ENCODE results near the gene FBXW10. TPM values are rescaled to one million over a fixed set of nuclear protein-coding genes. Genes with fewer than 3 reads are reported as not detected.
"Not testable (repeated sequence)": the region's sequence is repeated elsewhere in the genome, so short reads cannot be mapped to it uniquely, and the experiment has no call there.

The FBXW10 gene
- total RNA-seq, 1 donor from 2014 or later: not detected

DNA sequence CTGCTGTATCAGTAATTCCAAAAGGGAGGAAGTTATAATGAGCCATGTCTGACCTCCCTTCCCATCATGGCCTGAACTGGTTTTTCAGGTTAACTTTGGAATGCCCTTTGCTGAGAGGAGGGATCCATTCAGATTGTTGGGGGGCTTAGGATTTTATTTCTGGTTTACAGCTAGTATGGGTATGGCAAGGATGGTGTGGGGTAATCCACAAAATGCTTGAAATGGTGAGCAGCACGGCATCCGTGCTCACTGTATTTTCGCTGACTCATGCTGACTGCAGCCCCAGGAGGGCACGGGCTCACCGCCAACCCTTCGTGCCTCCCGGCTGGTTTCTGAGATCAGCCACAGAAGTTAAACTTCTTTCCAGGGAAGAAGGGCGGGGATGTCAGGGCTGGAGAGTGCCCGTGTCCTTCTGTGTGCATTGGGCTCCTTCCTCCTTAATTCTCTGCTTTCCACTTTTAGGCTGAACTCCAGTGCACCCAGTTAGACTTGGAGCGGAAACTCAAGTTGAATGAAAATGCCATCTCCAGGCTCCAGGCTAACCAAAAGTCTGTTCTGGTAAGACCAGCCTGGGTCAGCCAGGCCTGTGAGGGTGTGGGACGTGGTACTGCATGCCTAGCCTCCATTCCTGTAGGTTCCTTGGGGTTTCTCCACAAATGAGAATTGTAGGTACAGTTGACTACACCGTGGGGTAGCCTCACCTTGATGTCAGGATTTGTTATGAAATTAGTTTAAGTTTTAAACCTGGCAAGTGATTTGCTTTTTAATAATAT lies 21.9 kb upstream of the FBXW10 start:
- peak overlapping the region; percentile 90 for H3K27ac Mint-ChIP-seq (ENCODE audit: unreplicated experiment)
- H3K36me3 Mint-ChIP-seq (ENCODE audit: low read depth); H3K4me3 Mint-ChIP-seq (ENCODE audit: unreplicated experiment): not testable (repeated sequence)

DNA sequence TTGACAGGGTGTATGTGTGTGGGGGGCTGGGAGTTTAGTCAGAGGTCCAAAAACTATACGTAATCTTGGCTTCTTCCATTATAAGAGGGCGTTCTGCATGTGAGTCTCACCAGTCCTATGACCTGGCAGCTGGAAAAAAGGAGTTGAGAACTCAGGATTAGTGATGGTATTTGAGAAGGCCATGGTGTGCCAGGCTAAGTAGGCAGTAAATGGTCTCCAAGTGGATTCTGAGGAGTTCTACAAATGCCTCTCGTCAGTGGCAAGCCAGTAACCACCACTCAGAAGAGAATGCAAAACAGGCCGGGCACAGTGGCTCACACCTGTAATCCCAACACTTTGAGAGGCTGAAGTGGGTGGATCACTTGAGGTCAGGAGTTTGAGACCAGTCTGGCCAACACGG lies 21.2 kb upstream of the FBXW10 start:
- H3K4me1 Mint-ChIP-seq (ENCODE audit: low read depth): peaks cover 20% of the 10 kb centered on the region
- H3K27me3 Mint-ChIP-seq (ENCODE audit: low read depth); H3K4me3 Mint-ChIP-seq (ENCODE audit: unreplicated experiment); H3K27ac Mint-ChIP-seq (ENCODE audit: unreplicated experiment); DNase-seq (ENCODE audit: low spot score); H3K36me3 Mint-ChIP-seq (ENCODE audit: low read depth); H3K9me3 Mint-ChIP-seq (ENCODE audit: low read depth): not testable (repeated sequence)

More for the DNA sequence above, 21.9 kb upstream of the FBXW10 start:
- H3K9me3 Mint-ChIP-seq (ENCODE audit: low read depth); H3K27me3 Mint-ChIP-seq (ENCODE audit: low read depth); DNase-seq (ENCODE audit: low spot score): not testable (repeated sequence)
- peaks cover 20% of the 10 kb centered on the region for H3K4me1 Mint-ChIP-seq (ENCODE audit: low read depth)

DNA sequence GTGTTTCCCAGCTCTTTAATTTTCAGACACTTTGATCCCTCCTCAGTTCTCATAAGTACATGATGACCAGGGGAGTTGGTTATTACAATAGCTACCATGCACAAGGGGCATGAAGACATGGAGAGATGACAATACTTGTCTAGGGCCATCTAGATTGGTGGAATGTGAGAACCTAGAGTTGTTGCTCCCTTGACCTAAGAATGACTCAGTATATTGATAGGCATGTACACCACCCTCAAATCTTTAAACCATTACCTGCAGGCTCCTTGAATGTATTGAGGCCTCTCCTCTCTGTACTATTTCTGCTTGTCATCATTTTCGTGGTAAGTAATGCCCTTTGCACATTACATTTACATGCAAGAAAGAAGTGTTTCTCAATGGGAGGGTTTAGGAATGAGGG lies 20.3 kb upstream of the FBXW10 start:
- not testable (repeated sequence) for H3K27me3 Mint-ChIP-seq (ENCODE audit: low read depth); H3K27ac Mint-ChIP-seq (ENCODE audit: unreplicated experiment); DNase-seq (ENCODE audit: low spot score); H3K4me3 Mint-ChIP-seq (ENCODE audit: unreplicated experiment); H3K36me3 Mint-ChIP-seq (ENCODE audit: low read depth); H3K9me3 Mint-ChIP-seq (ENCODE audit: low read depth)
- H3K4me1 Mint-ChIP-seq (ENCODE audit: low read depth): peaks cover 20% of the 10 kb centered on the region

DNA sequence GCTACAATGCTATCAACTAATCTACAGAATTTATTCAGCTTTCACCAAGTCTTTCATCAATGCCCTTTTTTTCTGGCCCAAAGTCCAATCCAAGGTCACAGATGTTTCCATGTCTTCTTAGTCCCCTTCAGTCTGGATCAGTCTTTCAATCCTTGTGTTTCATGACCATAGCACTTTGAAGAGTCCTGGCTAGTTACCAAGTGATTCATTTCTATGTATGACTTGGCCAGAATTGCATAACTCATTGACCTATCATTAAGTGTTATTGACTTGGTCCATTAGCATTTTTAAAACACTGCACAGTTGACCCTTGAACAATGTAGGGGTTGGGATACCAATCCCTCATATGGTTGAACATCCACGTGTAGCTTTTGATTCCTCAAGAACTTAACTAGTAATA lies 11.4 kb upstream of the FBXW10 start:
- not testable (repeated sequence) for H3K27ac Mint-ChIP-seq (ENCODE audit: unreplicated experiment); H3K27me3 Mint-ChIP-seq (ENCODE audit: low read depth); H3K4me3 Mint-ChIP-seq (ENCODE audit: unreplicated experiment); H3K36me3 Mint-ChIP-seq (ENCODE audit: low read depth); H3K9me3 Mint-ChIP-seq (ENCODE audit: low read depth); DNase-seq (ENCODE audit: low spot score); H3K4me1 Mint-ChIP-seq (ENCODE audit: low read depth)

DNA sequence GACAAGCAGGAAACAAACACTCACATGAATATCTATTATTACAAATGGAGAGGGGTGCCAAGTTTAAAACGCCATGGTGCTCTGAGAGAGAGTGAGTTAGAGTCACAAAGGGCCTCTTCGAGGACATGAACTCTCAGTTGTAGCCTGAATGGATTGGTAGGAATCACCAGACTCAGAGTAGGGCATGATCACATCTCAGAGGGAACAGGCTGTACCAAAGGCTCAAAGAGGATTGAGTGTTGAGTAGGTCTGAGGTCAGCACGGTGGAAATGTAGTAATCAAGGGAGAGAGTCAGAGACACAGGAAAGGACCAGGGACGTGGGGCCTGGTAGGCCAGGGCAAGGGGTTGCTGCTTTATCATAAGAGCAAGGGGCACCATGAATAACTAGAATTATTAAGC lies 10.5 kb upstream of the FBXW10 start:
- DNase-seq (ENCODE audit: low spot score); H3K36me3 Mint-ChIP-seq (ENCODE audit: low read depth); H3K9me3 Mint-ChIP-seq (ENCODE audit: low read depth); H3K4me3 Mint-ChIP-seq (ENCODE audit: unreplicated experiment); H3K4me1 Mint-ChIP-seq (ENCODE audit: low read depth); H3K27me3 Mint-ChIP-seq (ENCODE audit: low read depth); H3K27ac Mint-ChIP-seq (ENCODE audit: unreplicated experiment): not testable (repeated sequence)

DNA sequence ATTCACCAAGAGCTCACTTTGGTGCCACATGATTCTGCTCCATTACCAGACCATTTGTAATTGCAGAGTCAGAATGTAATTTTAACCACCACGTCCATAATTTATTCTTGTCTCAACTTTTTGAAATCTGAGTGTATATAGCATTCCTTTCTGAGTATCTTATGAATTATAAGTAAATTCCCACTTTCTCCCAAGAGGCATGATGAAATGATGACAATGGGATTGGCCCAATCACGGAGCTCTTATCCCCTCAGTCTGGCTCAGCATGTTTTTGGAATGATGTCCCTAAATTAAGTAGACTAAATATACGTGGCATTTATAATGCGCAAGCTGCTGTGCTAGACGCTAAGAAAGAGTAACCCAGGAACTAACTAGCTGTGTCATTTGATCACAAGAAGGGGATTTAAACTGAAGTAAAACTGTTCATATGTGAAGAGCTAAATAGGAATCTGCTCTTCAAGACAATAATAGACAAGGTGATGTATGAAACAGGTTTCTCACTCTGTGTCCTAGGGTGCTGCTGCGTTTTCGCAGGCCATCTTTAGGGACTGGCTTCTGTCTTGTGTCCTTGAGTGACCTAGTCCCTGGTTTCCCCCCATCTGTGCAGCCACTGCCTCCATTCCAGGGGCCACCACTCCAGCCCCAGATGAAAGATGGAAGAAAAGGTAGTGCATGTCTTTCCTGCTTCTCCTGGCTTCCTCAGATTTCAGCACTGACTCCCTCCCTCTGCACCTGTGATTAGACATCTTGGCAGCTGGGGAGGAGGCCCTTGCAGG lies 4.0 kb upstream of the FBXW10 start:
- H3K27ac Mint-ChIP-seq (ENCODE audit: unreplicated experiment): peak overlapping the region; percentile 75
- H3K36me3 Mint-ChIP-seq (ENCODE audit: low read depth); H3K9me3 Mint-ChIP-seq (ENCODE audit: low read depth); H3K27me3 Mint-ChIP-seq (ENCODE audit: low read depth); H3K4me1 Mint-ChIP-seq (ENCODE audit: low read depth); DNase-seq (ENCODE audit: low spot score); H3K4me3 Mint-ChIP-seq (ENCODE audit: unreplicated experiment): not testable (repeated sequence)

DNA sequence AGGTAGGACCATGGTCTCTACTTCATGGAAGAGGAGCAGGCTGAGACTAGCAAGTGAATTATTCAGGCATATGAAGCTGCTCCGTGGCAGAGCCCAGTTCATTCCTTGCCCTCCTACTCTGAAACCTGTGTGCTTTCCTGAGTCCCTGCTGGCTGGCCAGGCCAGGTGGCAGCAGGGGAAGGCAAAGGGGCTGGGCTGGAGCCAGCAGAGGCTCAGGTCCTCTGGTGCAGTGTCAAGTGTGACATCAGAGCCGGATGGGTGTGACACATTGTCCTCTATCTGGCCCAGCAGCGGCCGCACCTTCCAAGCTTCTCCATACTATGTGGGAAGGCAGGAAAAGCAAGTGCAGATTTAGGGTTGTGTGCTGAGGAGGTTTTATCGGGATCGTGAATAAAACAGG lies 2.6 kb upstream of the FBXW10 start:
- H3K4me3 Mint-ChIP-seq (ENCODE audit: unreplicated experiment); H3K9me3 Mint-ChIP-seq (ENCODE audit: low read depth); H3K27ac Mint-ChIP-seq (ENCODE audit: unreplicated experiment); H3K27me3 Mint-ChIP-seq (ENCODE audit: low read depth); DNase-seq (ENCODE audit: low spot score); H3K36me3 Mint-ChIP-seq (ENCODE audit: low read depth); H3K4me1 Mint-ChIP-seq (ENCODE audit: low read depth): not testable (repeated sequence)

DNA sequence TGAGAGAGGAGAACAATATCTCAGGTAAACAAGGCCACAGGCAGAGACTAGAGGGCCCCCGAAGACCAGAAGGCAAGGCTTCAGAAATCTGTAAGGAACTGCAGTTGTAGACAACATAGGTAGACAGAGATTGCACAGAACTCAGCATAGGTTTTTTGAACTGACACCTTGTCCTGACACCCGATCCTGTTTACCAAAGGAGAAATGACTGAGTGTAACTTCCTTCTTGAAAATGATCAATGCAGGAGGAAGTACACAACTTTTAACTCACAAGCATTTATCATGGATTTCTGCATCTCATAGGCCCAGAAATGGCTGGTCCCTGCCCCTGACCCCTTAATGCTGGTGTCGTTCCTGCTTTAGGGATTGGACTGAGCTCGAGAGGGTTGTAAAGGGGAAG lies 872 bp downstream of the FBXW10 start:
- not testable (repeated sequence) for H3K27ac Mint-ChIP-seq (ENCODE audit: unreplicated experiment); H3K27me3 Mint-ChIP-seq (ENCODE audit: low read depth); H3K9me3 Mint-ChIP-seq (ENCODE audit: low read depth); H3K36me3 Mint-ChIP-seq (ENCODE audit: low read depth); H3K4me1 Mint-ChIP-seq (ENCODE audit: low read depth); DNase-seq (ENCODE audit: low spot score); H3K4me3 Mint-ChIP-seq (ENCODE audit: unreplicated experiment)

DNA sequence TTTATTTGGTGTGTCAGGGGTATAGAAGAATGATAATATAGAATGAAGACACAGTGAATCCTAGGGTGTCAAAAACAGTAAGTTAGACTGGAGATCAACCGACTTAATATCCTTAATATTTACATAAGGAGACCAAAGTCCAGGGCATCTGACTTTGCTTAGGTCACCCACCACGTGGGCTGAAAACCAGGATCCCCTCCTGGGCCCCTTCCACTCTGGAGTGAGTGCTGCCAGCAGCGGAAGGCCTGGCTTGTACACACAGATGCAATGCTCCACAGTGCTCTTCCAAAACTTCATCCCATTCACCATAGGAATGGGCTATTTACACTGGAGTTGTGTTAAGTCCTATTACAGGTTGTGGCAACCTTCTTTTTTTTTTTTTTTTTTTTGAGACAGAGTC lies 2.7 kb downstream of the FBXW10 start:
- not testable (repeated sequence) for H3K27me3 Mint-ChIP-seq (ENCODE audit: low read depth); H3K9me3 Mint-ChIP-seq (ENCODE audit: low read depth); H3K4me1 Mint-ChIP-seq (ENCODE audit: low read depth); H3K36me3 Mint-ChIP-seq (ENCODE audit: low read depth); DNase-seq (ENCODE audit: low spot score); H3K4me3 Mint-ChIP-seq (ENCODE audit: unreplicated experiment); H3K27ac Mint-ChIP-seq (ENCODE audit: unreplicated experiment)

DNA sequence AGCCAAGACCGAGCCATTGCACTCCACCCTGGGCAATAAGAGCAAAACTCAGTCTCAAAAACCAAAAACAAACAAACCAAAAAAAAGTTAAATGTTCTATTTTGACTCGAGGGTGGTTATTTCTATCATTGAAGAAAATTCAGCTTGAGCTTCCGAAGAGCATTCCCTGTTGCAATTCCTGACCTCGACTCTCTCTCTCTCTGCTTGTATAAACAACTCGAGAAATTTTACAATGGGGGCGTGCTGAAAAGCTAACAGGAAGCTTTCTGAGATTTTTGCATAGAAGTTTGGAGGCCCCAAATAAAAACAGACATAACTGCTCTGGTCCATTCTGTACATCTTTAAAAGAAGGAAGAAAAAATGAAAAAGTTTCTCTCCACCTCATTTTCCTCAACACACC lies 3.6 kb downstream of the FBXW10 start:
- not testable (repeated sequence) for H3K4me3 Mint-ChIP-seq (ENCODE audit: unreplicated experiment); H3K9me3 Mint-ChIP-seq (ENCODE audit: low read depth); DNase-seq (ENCODE audit: low spot score)

DNA sequence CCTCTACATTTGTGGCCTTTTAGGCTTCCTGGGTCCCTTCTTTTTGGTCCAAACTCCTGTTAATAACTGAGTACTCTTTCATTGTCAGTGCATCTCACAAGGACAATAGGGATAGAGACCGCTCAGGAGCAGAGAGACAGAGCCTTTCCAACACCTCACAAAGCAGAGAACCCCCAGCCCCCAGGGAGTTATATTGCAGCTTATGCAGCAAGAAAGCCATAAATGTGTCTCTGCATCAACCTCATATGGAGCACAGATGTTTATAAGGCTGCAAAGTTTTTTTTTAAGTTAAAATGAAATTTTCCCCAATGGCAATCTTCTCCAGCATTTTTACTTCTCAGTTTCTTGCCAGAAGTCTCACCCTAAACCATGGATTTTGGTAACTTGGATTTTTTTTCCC lies 6.4 kb downstream of the FBXW10 start:
- H3K36me3 Mint-ChIP-seq (ENCODE audit: low read depth); H3K27ac Mint-ChIP-seq (ENCODE audit: unreplicated experiment); H3K27me3 Mint-ChIP-seq (ENCODE audit: low read depth); DNase-seq (ENCODE audit: low spot score); H3K9me3 Mint-ChIP-seq (ENCODE audit: low read depth); H3K4me1 Mint-ChIP-seq (ENCODE audit: low read depth); H3K4me3 Mint-ChIP-seq (ENCODE audit: unreplicated experiment): not testable (repeated sequence)

More for the DNA sequence above, 3.6 kb downstream of the FBXW10 start:
- not testable (repeated sequence) for H3K36me3 Mint-ChIP-seq (ENCODE audit: low read depth); H3K27ac Mint-ChIP-seq (ENCODE audit: unreplicated experiment); H3K27me3 Mint-ChIP-seq (ENCODE audit: low read depth); H3K4me1 Mint-ChIP-seq (ENCODE audit: low read depth)

All from chondrocyte (in vitro differentiated cells).